GM12865 (cell line): Measurements from ENCODE around the gene MXRA7.

Experiments
- DNase-seq: peaks from one replicate; pipeline ENCODE4 v3.0.0; 2010; ENCODE audit warnings: low read depth
- H3K4me3 ChIP-seq: 2 replicates; pipeline ENCODE4 v1.5.1; 2011; ENCODE audit warnings: mild to moderate bottlenecking, low read depth, low read length, control low read depth
- TF ChIP-seq, protein P1 (sequence below): IDR thresholded peaks from 2 replicates; pipeline ENCODE4 v1.5.1; 2011; ENCODE audit warnings: low read length, control low read depth, low read depth, inconsistent platforms; ENCODE audit not compliant: insufficient read depth; ENCODE audit errors: missing control alignments

Gene MXRA7

DNA sequence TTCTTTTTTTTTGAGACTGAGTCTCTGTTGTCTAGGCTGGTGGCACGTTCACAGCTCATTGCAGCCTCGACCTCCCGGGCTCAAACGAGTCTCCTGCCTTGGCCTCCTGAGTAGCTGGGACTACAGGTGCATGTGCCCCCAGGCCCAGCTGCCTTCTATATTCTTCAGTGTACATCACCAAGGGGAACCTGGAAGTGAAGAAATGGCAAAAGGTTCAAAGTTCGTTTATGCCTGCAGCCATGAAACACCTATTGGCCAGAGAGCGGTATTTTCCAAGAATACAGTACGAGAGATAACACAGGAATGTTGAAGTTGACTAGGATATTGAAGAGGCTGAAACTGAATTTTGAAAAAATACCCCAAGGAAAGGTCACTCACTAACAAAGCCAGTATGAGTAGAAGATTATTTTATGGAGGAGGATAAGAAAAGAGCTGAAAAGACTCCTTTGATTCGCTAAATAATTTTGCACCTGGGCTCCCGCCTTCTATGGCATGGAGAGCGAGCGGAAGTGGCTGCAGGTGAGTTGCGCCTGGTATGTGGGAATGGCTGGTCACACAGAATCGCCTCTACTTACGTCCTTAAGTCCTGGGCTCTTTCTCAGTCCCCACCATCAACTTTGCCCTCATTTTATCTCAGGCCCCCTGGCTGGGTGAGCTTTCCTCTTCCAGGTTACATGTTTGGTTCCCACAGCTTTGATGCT lies 77.0 kb downstream of the MXRA7 start:
- no peak for DNase-seq

DNA sequence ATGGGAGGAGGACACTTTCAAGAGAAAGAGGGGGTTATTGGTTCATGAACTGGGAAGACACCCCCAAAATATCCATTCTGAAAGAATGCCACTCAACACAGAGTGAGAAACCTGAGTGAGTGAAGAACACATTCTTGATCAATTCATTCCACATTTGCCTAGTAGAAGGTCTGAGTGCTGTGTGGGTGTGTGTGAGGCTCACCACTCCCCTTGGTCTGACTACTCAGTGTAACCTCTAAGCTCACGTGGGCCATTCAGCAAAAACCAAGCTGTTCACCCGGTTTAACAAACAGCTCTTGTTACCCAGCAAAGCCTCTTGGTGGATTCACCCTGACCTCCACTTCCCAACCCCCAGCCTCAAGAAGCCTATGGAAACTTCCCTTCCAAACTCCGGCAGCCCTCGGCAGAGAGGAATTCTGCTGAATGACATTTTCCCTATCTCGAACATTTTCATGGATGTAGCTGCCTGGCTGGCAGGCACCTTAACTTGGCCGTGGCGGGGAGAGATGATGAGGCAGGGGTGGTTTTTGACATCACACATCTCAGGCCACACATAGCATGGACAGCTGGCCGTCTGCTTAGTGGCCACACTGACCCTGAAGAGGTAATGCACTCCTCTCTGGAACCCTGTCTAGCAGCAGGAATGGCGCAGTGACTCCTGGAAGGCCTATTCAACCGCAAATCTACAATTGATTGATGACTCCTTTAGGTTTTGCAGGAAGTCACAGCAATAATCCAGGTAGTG lies 78.8 kb downstream of the MXRA7 start:
- no peak for DNase-seq
- TF ChIP-seq, protein P1, sequence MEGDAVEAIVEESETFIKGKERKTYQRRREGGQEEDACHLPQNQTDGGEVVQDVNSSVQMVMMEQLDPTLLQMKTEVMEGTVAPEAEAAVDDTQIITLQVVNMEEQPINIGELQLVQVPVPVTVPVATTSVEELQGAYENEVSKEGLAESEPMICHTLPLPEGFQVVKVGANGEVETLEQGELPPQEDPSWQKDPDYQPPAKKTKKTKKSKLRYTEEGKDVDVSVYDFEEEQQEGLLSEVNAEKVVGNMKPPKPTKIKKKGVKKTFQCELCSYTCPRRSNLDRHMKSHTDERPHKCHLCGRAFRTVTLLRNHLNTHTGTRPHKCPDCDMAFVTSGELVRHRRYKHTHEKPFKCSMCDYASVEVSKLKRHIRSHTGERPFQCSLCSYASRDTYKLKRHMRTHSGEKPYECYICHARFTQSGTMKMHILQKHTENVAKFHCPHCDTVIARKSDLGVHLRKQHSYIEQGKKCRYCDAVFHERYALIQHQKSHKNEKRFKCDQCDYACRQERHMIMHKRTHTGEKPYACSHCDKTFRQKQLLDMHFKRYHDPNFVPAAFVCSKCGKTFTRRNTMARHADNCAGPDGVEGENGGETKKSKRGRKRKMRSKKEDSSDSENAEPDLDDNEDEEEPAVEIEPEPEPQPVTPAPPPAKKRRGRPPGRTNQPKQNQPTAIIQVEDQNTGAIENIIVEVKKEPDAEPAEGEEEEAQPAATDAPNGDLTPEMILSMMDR = no peak
- no peak overlapping the region for H3K4me3 ChIP-seq

More for the DNA sequence above, 77.0 kb downstream of the MXRA7 start:
- TF ChIP-seq, protein P1 = no peak
- H3K4me3 ChIP-seq = no peak overlapping the region

DNA sequence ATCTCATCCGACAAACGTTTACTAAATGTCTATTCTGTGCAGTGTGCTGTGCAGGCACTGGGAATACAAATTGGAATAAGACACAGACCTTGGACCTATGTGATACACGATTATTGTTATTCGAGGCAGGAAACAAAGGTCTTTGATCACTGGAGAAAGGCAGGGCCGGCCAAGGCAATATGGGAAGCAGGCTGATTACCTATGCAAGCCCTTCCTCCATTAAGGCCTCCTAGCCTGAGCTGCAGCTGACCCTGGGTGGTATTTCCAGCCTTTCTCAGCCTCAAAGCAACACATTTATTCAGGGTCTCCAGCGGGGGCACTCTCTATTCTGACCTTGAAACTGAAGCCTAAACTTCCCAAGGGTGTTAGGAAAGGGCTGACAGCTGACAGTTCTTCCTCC lies 80.6 kb downstream of the MXRA7 start:
- TF ChIP-seq, protein P1 = no peak
- H3K4me3 ChIP-seq = no peak overlapping the region
- DNase-seq = no peak
